HG03108 (cell line): ENCODE data around the gene BMF.
"Not testable (repeated sequence)": the region's sequence is repeated elsewhere in the genome, so short reads cannot be mapped to it uniquely, and the experiment has no call there.

Experiments used
- ATAC-seq: cut with Tn5 transposase; IDR thresholded peaks from one replicate; pipeline ENCODE4 v1.9.1; 2021; ENCODE audit warnings: moderate library complexity; ENCODE audit not compliant: unreplicated experiment

The BMF gene

DNA sequence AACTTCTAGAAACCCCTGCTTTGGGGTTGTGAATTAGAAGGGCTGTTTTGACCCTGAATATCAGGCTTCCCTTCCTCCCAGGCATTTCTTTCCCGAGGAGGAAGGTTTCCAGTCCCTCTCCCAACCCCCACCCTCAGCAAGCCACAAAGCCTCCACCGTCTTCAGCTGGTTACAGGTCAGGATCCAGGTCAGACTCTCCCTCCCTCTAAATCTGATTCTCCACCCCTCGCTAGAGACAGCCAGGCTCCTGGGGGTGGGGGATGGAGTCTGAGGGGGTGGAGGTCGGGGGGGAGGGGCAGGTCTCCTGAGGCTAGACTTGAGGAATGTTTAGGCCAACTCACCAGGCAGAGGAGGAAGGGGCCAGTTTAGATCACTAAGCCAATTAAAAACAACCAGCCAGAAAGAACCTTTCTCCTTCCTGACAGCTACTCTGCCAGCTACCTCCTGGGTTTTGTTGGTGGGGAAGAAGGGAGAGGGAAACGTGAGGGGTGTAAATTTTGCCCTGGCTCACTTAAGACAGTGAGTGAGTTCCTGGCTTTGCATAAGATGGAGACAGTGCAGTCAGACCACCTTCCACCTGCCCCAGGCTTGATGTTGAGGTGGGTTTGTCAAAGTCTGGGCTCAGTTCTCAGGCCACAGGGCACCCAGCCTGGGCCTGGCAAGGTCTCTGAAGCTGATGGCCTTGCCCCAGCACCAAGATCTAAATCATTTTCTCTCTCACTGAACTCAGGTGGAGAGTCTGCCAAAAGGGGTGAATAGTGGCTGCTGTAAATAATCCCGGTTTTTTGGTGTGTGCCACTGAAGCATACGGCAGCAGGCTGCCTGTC is 19.5 kb downstream of the BMF start:
- ATAC-seq: no peak

DNA sequence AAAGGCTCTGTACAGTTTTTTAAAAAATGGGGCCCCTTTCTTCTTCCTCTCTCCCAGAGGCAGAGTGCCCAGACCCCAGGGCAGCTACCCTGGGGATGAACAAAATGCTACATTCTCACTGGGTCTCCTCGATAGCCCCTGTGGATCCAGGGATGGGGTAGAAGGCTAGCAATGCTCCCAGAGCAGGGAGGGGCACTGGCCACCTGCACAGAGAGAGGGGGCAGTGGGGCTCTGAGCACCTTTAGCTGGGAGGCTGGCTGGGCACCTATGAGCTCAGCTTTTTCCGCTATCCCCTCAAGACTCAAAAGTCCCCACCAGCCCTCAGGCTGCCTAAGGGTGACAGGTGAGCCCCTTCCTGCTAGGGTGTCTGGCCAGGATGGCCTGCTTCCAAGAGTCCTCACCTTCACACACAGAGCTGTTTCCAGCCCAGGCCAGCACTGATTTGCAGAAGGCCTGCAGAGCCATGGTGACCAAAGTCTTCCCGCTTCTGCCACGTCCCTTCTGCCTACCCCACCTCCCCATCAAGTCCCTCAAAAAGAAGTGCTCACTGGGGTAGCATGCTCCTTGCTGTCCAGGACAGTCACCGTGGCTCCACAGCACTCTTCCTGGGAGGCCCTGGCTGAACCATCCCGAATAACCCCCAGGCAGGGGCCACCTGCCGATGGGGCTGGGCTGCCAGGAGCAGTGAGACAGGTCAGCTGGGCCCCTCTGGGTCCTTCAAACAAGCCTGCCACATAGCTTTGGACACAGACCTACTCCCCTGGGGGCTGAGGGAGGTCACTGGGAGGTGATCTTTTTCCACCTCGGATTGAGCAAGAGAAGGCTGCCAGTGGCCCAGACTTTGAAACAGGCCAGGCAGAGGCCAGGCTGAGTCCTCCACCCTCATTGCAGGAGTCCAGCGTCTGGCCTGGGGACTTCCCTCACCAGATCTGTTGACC is 20.4 kb downstream of the BMF start:
- no peak for ATAC-seq

DNA sequence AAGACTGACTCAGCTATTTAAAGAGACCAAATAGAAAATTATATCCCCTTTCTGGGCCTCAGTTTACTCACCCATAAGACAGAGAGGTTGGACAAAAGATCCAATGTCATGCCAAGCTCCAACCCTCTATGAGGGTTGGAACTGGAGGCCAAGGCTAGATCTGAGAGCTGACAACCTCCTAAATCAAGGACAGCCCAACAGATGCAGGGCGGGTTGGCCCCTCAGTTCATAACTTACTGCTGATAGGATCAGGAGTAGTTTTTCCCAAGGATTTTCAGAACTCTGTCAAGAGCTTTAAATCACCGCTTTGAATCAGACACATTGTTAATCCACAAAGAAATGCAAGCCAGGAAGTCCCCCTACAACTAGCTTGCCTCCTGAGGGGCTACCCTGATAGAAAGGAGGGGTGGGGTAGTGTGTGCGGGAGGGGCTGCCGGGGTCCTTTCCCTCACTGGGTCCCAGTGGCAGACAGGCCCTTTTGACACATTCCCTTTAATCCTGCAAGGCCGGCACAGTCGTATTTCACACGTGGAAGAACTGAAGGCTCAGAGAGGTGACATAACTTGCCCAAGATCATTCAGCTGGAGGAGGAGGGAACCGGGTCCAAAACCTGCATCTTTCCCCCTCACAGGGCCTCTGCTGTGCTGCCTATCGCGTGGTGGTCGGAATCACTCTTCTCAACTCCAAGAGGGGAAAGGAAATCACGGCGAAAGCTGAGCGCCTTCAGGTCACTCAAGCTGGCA is 21.4 kb downstream of the BMF start:
- ATAC-seq: no peak

DNA sequence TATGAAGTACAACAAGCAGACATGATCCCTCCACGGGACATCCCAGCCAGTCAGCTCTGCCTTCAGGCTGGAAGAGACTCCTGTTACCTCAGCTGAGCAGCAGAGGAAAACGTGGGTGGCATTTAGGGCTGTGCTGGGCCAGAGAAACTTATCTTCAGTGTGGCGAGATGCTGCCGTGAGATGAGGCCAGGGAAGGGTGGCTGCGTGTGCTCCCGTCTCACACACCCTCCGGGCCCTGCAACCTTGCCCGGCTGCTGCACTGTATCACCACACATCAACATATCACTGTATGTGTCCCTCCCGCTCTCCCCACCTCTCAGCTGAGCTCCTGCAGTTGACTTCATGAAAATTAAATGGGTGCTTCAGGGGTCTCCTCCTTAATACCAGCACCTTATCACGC is 23.4 kb downstream of the BMF start:
- ATAC-seq: no peak

DNA sequence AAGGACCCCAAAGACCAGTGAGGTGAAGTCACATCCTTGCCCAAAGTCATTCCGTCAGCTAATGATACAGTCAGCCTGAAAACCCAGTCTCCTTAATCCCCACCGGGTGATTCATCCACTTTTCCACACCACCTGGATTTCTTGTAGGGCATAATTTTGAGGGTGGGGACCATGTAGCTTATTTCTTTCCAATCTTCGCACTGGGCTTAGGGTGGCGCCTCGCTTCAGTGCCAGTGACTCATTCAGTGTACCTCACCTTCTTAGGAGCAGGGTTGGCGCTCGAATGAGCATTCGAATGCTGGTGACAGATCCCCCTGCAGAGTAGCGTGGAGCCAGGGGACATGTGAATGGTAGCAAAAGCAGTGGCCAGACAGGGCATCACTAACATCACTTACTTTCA is 24.0 kb downstream of the BMF start:
- ATAC-seq: no peak

DNA sequence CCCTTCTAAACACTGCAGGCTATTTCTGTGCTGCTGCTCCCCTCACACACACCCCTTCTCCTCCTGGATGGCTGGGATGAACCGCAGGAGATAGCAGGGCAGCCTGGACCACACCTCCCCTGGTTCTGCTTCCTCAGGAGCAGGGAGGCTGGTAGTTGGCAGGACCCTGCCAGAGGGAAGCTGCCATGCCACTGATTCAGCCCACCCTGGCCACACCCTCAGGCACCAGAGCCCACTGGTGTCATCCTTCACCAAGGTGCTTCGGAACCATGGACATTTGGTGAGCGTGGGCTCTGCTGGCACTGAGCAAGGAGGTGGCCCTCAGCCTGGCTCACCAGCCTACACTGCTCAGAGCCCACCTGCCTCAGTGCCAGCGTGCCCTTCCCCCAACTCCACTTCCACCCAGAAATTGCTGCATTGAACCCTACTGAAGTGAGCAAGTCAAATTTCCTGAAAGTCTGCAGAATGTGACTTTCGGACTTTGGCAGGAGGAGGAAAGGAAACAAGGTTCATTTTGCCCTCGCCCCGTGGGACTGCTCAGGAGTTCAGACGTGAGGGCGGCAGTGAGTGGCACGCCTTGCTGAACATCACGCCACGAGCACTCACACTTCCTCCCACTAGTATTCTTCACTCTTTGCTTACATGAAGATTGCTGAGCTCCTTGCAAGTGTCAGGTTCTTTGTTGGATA is 26.3 kb downstream of the BMF start:
- ATAC-seq: no peak

DNA sequence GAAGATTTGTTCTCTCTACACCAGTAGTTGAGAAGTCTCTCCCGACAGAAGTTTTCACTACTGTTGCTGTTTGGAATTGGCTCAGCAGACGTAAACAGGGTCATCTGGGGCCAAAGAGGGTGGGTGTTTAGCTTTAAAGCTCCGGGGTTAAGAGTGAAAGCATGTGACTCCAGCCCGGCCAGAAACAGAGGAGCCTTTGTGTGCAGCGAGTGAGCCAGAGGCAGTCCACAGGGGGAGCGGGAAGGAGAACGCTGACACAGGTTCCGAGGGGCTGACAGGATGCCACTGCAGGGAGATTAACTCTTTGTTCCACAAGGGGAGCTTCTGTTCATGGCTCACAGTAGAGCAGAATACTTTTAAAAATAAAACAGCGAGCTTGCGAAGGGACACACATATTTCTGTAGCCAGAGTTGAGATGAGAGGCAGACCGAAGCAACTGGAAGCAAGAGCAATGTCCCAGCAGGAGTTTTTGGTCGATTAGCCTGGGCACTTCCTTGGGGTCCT is 26.9 kb downstream of the BMF start:
- no peak for ATAC-seq

DNA sequence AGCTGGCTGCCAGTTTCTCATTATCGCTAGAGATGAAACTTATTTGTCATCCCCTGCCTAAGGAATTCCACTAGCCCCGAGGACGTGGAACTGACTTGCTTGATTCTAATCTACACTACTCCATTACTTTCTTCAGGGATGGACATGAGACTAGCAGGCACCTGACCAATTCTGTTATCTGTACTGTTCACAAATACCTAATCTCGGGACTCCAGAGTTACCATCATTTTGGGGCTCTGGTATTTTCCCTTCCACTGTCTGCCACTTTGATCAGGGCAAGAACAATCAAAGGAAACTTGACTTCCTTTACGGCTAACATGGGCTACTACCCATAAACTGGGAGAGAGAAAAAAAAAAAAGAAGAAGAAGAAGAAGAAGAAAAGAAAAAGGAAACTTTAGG is 27.8 kb downstream of the BMF start:
- no peak for ATAC-seq

DNA sequence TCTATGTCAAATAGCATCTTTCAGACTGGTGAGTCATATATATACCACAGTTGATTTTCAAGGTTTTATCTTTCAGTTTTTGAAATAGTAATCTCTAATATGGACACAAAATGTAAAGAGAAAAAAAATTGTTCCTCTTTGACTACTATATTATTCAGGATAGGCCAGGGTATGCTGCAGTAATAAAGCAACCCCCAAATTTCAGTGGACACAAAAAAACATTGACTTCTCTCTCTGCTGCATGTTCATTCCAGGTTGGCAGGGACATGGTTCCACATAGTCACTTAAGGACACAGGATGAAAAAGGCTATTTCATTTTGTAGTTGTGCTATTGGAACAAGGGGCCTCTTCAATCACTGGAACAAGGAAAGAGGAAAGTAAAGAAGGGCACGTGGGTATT is 28.6 kb downstream of the BMF start:
- no peak for ATAC-seq

DNA sequence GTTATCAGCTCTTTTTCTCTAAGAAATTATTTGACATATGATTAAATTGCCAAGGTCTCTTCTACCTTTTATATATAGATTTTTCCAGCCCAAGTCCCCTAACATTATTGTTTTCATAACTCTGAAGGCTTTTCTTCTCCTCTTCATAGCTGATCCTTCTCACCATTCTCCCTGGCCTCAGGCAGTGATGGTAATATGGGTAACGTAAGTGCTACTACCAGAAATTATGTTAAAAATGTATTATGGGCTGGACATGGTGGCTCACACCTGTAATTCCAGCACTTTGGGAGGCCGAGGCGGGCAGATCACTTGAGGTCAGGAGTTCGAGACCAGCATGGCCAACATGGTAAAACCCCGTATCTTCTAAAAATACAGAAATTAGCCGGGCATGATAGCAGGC is 29.2 kb downstream of the BMF start:
- ATAC-seq: no peak

DNA sequence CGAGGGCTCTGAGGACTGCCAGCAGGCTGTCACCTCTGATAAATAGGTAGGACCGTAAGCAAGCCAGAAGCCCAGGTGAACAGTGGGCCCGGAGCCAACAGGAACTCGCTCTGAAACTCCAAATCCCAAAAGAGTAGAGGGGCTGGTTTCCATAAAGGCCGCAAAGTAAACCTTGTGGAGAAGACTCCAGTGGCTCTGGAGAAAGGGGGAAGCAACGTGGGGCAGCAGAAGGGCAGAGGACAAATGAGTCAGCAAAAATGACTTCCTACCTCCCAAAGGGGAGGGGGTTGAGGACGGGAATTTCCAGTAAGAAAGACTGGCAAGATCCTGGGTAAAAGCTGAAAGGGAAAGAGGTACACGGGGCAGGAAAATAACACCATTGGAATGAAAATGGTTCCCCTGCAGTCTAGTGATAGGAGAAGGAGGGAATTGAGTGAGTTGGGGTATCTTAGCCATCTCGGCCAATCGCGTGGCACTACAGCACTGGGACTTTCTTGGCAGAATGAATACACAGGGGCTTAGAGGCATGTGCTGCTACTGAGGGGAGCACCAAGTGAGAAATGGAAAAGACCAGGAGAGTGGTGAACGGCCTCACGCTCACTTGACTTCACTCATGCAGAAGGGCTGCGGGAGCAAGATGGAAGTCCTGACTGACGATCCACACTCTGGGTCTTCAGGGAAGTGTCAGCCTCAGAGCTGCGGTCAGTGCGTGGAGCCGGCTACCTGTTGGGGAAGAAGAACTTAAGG is 33.2 kb downstream of the BMF start:
- no peak for ATAC-seq

DNA sequence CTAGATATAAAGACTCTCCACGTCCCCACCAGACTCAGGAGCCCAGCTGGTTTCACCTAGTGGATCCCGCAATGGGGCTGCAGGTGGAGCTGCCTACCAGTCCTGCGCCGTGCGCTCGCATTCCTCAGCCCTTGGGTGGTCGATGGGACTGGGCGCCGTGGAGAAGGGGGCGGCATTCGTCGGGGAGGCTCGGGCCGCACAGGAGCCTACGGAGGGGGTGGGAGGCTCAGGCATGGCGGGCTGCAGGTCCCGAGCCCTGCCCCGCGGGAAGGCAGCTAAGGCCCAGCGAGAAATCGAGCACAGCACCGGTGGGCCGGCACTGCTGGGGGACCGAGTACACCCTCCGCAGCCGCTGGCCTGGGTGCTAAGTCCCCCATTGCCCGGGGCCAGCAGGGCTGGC is 34.0 kb downstream of the BMF start:
- not testable (repeated sequence) for ATAC-seq

DNA sequence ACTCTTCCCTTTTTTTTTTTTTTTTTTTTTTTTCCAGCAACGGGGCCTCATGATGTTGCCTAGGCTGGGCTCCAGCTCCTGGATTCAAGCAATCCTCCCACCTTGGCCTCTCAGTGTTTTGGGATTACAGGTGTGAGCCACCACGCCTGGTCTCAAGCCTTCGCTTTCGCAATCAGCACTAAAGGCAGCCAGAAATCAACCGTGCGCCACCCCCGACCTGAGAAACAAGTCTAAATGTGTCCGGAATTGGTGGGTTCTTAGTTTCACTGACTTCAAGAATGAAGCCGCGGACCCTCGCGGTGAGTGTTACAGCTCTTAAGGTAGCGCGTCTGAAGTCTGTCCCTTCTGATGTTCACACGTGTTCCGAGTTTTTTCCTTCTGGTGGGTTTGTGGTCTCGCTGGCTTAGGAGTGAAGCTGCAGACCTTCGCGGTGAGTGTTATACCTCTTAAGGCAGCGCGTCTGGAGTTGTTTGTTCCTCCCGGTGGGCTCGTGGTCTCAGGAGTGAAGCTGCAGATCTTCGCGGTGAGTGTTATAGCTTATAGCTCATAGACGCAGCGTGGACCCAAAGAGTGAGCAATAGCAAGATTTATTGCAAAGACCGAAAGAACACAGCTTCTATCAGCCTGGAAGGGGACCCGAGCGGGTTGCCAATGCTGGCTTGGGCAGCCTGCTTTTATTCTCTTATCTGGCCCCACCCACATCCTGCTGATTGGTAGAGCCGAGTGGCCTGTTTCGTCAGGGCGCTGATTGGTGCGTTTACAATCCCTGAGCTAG is 34.8 kb downstream of the BMF start:
- not testable (repeated sequence) for ATAC-seq

DNA sequence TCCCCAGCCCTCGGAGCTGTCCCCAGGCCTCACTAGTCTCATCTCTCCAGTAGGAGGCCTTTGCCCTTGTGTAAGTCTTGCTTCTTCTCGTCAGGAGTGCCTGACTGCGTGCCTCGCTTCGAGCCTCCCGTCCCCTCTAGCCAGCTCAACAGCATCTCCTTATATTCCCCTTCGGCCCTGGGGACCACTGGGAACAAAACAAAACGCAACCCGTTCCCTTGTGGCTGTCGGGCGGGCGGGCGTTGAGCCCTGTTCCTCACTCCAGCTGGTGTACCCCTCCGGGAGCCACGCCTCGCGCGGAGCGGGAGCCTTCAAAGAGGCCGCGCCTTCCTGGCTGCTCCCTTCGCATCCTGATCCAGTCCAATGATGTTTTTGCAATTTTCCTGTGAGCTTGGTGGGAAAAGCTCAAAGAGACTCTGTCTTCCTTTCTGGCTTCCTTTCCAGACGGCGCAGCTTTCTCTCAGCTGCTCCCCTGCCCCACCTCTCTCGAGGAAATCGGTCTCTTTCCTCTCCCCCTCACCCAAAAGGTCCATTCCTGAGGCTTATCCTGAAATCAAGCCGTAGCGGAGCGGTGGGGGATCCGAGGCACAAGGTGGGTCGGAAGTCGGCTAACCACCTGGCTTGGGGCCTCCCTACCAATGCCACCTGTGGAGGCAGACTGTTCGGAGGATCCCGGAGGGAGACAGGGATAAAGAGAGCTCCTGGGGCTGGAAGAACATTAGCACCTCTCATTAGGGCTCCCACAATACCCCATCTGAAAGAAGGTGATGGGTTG is 36.3 kb downstream of the BMF start:
- no peak for ATAC-seq

DNA sequence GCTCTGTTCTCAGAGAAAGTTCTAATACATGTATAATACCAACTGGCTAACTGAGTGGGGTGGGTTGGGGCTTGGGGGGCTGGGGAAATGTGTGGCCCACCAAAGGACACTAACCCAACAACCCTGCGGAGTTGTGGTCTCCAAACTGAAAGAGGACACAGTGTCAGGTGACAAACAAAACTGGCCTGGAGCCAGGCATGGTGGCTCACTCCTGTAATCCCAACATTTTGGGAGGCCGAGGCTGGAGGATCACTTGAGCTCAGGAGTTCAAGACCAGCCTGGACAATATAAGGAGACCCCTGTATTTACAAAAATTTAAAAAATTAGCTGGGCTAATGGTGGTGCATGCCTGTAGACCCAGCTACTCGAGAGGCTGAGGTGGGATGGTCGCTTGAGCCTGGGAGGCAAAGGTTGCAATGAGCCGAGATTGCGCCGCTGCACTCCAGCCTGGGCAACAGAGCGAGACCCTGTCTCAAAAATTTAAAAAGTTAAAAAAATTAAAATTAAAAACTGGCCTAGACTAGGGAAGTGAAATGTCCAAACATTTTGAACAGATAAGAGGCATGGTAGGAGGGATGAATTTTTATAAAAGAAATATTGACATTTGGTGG is 38.0 kb downstream of the BMF start:
- no peak for ATAC-seq

DNA sequence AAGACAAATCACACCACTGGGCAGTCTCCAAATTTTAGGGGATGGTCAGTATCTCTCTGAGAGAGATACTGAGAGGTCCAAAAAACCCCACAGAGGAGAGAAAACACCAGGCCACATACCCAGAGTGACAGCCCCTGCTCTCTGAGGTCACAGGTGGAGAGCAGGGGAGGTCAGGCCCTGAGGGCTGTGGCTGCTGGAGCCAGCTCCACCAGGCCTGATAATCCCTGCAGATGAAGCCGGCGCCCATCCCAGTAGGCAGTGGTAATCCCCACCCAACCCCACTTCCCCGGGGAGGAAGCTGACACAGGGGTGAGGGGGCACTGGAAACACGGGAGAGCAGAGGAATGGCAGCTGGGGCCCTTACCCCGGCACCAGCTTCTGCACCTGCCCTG is 38.5 kb downstream of the BMF start:
- ATAC-seq: peak; percentile 7

DNA sequence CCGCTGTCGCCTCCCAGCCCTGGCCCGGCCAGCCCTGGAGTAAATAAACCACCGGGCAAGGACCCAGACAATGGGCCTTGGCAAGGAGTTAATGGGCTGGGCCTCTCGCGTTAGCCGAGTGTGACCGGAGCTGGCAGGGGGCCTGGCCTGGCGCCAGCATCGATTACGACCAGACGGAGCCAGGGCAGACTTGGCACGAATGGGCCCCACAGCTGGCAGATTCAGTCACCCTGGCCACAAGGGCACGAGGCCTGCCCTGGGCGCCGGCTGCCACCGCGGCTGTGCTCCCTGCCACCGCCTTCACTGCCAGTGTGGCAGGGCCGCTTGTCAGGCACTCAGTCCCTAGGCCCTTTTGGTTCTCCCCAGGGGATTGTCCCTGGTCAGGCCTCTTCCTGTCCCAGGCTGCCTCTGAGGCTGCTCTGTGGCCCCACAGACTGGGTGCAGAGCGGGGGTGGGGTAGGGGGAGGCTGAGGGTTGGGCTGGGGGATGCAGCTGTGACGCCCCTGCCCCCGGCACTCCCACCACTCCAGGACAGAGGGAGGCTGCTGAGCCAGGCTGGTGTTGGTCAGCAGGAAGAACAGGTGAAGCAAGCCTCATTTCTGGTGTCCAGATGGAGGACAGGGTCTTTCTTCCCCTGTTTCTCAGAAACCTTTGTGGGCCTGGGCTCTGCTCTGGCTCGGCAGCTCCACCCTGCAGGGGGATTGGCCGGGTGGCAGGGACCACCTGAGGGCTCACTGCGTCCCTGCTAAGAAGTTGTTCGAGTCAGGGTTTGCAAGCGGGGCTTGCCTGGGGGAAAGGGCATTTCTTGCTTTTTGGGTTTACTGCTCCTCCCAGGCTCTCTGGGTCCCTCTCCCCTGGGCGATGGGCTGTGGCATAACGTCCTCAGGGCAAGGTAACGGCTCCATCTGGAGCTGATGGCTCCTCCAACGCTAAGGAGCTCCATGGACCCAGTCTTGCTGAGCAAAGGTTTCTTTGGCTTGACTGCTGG is 39.2 kb downstream of the BMF start:
- peak; percentile 78 for ATAC-seq
